Heart left ventricle (tissue), 13 donors: ENCODE measurements around the gene NCAPD3.

Experiments used
- CTCF ChIP-seq, 12 donors: fragments of 200-600 bp; sonication (generic) in 4 of 12; IDR thresholded peaks; one replicate each; pipeline versions ENCODE4 v1.5.0 to v1.8.0; 2018 to 2022; ENCODE audit warnings: antibody characterized with exemption in 12 of 12, mild to moderate bottlenecking in 5 of 12
- POLR2A ChIP-seq, 2 donors: fragments of 450-650 bp; IDR thresholded peaks; one replicate each; pipeline ENCODE4 v1.6.1; 2017; ENCODE audit warnings: antibody characterized with exemption in 2 of 2, mild to moderate bottlenecking in 2 of 2, moderate library complexity in 2 of 2
- donor health status: ischemic (EF 13 %, LVEDD 7.1; RV severe dilation, severe dysfunction).
- donor health status: DM: no; HTN: yes; CAD: no.
- donor health status: DM: no; HTN: no; CAD: no.
- donor health status: ischemic (EF 25% LVEDD 6.9; RV normal size, moderate dysfunction).
- donor health status: ischemic (EF 25% LVEDD 5.7; RV mildly dilated, moderate dysfunction).
- donor health status: ischemic (EF 35%, LVEDD 5.7; RV mildly dilated, moderate dysfunction).
- donor health status: nonischemic (EF 11% LVEDD 7.7; RV severe dilation, severe dysfunction).
- donor health status: DM: yes; HTN: yes; CAD: no.
- donor health status: PGD.
- donor health status: ischemic (EF 29% LVEDD 5.4; RV normal size, mild dysfunction).
- donor health status: nonischemic (EF 23%, LVEDD 6.1; RV moderate dilation, normal function).

- no peak for TF ChIP-seq CTCF (IDR thresholded peaks at IDR 0.05)
- TF ChIP-seq POLR2A (IDR thresholded peaks at IDR 0.05): no peak
Measured at GRCh38 chr11:134155946-134156865, 67.6 kb downstream of the NCAPD3 start.
